ENCODE measurements around the gene NUP107. TPM values are rescaled to one million over a fixed set of nuclear protein-coding genes. Genes with fewer than 3 reads are reported as not detected.
A peak's percentile ranks its signal among the peaks of the same experiment; 100 is the strongest.
"Not testable (repeated sequence)": the region's sequence is repeated elsewhere in the genome, so short reads cannot be mapped to it uniquely, and the experiment has no call there.

Gene NUP107
- total RNA-seq, 2 experiments from 2014 or later: 156 to 158 TPM

DNA sequence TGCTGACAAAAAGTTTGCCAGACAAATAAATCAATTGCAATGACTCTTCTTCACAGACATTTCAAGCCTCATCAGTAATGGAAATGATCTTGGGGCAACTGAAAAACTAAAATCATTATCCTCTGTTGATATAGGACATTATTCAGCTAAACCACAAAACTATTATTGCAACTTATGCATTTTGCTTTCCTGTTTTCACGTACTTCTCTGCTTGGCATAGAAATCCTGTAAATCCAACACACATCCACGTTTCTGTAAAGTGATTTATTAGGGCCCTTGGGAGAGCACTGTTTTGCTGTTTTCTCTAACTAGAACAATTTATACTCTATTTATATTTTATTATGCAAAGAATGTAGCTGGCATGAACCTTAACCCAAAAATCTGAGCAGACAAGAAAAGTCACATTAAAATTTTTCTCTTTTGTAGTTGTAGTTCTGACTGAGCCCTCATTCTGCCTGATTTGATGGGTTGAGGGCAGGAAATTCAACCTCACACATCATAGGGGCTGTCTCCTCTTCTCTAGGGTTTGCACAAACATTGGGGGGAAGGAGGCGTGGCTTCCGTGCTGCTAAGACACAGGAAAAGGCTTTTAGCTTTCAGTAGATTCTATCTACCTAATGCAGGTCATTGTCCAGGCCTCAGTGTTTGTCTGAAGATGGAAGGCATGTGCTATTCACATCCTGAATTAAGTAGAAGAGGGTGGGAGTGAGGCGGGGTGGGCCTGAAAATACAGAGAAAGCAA lies 11.5 kb upstream of the NUP107 start:
- H3K4me1 Mint-ChIP-seq: peaks cover 59% of the 10 kb centered on the region
- H3K9me3 Mint-ChIP-seq: peaks cover 3% of the 10 kb centered on the region
- peak overlapping the region; percentile 82 for H3K27ac Mint-ChIP-seq
- peaks cover 5% of the 10 kb centered on the region for H3K36me3 Mint-ChIP-seq
- peak; percentile 70 for DNase-seq
- no peaks in the 10 kb centered on the region for H3K27me3 Mint-ChIP-seq
- peak overlapping the region; percentile 49 for H3K4me3 Mint-ChIP-seq

DNA sequence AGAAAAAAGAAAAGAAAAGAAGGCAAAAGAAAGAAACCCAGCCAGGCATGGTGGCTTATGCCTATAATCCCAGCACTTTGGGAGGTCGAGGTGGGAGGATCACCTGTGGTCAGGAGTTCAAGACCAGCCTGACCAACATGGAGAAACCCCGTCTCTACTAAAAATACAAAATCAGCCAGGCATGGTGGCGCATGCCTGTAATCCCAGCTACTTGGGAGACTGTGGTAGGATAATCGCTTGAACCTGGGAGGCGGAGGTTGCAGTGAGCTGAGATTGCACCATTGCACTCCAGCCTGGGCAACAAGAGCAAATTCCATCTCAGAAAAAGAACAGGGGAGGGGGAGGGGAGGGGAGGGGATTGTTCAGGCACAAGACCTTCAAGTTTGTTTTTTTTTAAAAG lies 9.9 kb upstream of the NUP107 start:
- not testable (repeated sequence) for DNase-seq, H3K4me3 Mint-ChIP-seq, H3K36me3 Mint-ChIP-seq, H3K27me3 Mint-ChIP-seq, H3K9me3 Mint-ChIP-seq
- H3K27ac Mint-ChIP-seq: peak overlapping the region; percentile 81
- peaks cover 57% of the 10 kb centered on the region for H3K4me1 Mint-ChIP-seq

DNA sequence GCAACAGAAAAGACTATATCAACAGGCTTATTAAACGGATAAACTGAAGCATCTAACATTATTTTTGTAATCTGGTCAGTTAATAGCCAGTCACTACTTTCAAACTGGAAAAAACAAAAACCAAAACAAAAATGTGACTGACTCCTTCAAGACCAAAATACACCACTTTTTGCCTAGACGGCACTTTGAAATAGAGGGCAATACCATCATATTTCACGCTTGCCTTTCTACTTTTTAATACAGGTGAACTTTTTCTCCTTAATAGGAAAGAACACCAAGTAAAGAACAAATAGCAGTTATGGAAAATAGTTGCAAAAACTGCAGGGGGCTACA lies 550 bp upstream of the NUP107 start:
- Mint-ChIP-seq H3K4me3 (peak overlapping the region; percentile 93), H3K4me1 (peaks cover 36% of the 10 kb centered on the region), H3K9me3 (no peaks in the 10 kb centered on the region), H3K27ac (peak overlapping the region; percentile 95), H3K27me3 (no peaks in the 10 kb centered on the region), H3K36me3 (peaks cover 12% of the 10 kb centered on the region)
- no peak for DNase-seq

DNA sequence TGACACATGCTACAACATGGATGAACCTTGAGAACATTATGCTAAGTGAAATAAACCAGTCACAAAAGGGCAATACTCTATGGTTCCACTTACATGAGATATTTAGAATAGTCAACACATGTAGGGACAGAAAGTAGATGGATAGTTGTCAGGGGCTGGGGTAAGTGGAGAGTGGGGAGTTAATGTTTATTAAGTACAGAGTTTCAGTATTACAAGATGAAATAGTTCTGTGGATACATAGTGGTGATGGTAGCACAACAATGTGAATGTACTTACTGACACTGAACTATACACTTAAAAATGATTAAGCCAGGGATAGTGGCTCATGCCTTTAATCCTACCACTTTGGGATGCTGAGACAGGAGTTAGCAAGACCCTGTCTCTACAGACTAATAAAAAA lies 8.7 kb downstream of the NUP107 start:
- Mint-ChIP-seq H3K36me3 (peaks cover 46% of the 10 kb centered on the region), H3K4me1 (no peaks in the 10 kb centered on the region), H3K27me3 (no peaks in the 10 kb centered on the region), H3K4me3 (no peak overlapping the region), H3K9me3 (no peaks in the 10 kb centered on the region), H3K27ac (no peak overlapping the region)
- no peak for DNase-seq

DNA sequence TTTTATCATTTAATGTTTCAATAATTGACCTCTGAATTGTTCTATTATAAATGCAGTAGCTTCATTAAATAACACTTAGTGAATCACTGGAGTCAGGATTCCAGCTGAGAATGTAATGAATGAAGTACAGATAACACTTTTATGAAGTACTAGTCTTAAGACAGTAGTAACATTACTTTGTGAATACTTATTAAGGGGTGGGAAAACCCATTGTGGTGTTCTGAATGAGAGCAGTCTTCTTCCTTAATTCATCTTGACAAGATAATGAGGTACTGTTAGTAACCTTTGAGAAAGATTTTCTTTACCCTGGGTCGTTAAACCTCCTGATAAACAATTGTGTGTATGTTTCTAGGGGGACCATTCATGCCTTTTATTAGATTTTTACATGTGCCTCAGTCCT lies 12.7 kb downstream of the NUP107 start:
- no peak overlapping the region for H3K4me3 Mint-ChIP-seq
- H3K27ac Mint-ChIP-seq: no peak overlapping the region
- H3K9me3 Mint-ChIP-seq: no peaks in the 10 kb centered on the region
- H3K4me1 Mint-ChIP-seq: no peaks in the 10 kb centered on the region
- no peaks in the 10 kb centered on the region for H3K27me3 Mint-ChIP-seq
- H3K36me3 Mint-ChIP-seq: peaks cover 39% of the 10 kb centered on the region
- DNase-seq: no peak

DNA sequence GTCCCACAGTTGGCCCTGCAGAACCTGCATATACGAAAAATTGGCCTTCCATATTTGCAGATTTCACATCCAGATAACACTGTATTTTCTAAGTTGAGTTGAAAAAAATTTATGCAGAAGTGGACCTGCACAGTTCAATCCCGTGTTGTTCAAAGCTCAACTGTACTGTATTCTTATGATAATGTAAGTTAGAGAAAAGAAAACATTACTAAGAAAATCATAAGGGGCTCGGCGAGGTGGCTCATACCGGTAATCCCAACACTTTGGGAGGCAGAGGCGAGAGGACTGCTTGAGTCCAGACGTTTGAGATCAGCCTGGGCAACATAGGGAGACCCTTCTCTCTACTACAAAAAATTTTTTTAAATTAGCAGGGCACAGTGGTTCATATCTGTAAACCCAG lies 41.0 kb downstream of the NUP107 start:
- no peaks in the 10 kb centered on the region for H3K9me3 Mint-ChIP-seq
- H3K4me1 Mint-ChIP-seq: no peaks in the 10 kb centered on the region
- DNase-seq: no peak
- no peak overlapping the region for H3K4me3 Mint-ChIP-seq
- no peak overlapping the region for H3K27ac Mint-ChIP-seq
- H3K36me3 Mint-ChIP-seq: peaks cover 13% of the 10 kb centered on the region
- no peaks in the 10 kb centered on the region for H3K27me3 Mint-ChIP-seq

DNA sequence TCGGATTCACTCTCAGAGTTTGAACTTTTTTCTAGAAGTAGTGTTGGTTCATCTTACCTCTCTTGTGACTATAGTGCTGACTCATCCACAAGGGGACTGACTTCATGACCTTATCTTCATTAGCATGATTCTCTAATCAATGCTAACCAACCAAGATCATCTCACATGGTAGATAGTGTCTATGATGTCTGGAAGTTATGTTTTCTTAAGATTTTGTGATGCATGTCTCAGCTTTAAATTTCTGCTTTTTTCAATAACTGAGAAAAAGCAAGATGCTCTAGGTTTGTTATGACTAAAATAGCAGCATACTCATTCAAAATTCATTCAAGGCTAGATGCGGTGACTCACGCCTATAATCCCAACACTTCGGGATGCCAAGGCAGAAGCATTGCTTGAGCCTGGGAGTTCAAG lies 46.9 kb downstream of the NUP107 start:
- peak overlapping the region; percentile 16 for H3K27ac Mint-ChIP-seq
- DNase-seq: no peak
- H3K4me3 Mint-ChIP-seq: no peak overlapping the region
- H3K9me3 Mint-ChIP-seq: no peaks in the 10 kb centered on the region
- no peaks in the 10 kb centered on the region for H3K4me1 Mint-ChIP-seq
- H3K27me3 Mint-ChIP-seq: no peaks in the 10 kb centered on the region
- H3K36me3 Mint-ChIP-seq: peaks cover 18% of the 10 kb centered on the region

DNA sequence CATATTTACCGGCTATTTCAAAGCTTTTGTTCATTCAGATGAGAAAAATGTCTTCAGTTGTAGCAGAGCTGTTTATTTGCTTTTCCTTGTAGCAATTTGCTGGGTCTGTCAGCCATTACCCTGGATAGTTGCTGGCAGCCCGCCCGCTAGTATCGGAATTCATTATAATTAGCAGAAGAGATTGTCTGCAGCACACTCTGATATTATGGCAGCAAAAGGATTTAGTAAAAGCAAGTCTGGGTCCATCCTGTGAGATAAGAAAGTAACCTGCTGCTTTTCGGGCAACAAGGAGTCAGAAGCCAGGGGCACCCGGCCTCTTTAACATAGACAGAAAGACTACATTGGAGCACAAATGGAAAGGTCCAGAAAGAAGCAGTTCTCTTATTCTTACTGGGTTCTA lies 53.1 kb downstream of the NUP107 start:
- no peak for DNase-seq
- peaks cover 2% of the 10 kb centered on the region for H3K4me1 Mint-ChIP-seq
- peaks cover 14% of the 10 kb centered on the region for H3K36me3 Mint-ChIP-seq
- no peak overlapping the region for H3K4me3 Mint-ChIP-seq
- no peaks in the 10 kb centered on the region for H3K9me3 Mint-ChIP-seq
- H3K27ac Mint-ChIP-seq: no peak overlapping the region
- H3K27me3 Mint-ChIP-seq: no peaks in the 10 kb centered on the region

DNA sequence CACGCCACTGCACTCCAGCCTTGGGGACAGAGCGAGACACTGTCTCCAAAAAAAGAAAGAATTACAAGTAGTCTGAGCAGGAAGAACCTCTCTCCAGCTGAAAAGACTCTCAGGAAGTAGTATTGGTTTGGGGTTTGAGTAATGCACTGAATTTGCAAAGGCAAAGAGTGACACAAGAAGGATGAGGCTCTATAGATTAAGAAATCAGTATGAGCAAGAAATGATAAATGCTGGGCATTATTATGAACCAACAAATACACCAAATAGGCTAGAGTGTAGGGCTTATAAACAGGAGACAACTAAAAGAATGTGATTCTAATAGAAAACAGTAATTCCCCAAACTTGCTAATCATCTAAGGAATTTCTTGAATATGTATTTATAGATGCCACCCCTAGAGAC lies 56.6 kb downstream of the NUP107 start:
- peaks cover 19% of the 10 kb centered on the region for H3K4me1 Mint-ChIP-seq
- no peak for DNase-seq
- H3K27me3 Mint-ChIP-seq: no peaks in the 10 kb centered on the region
- no peaks in the 10 kb centered on the region for H3K9me3 Mint-ChIP-seq
- peak overlapping the region; percentile 7 for H3K27ac Mint-ChIP-seq
- no peak overlapping the region for H3K4me3 Mint-ChIP-seq
- peaks cover 19% of the 10 kb centered on the region for H3K36me3 Mint-ChIP-seq

DNA sequence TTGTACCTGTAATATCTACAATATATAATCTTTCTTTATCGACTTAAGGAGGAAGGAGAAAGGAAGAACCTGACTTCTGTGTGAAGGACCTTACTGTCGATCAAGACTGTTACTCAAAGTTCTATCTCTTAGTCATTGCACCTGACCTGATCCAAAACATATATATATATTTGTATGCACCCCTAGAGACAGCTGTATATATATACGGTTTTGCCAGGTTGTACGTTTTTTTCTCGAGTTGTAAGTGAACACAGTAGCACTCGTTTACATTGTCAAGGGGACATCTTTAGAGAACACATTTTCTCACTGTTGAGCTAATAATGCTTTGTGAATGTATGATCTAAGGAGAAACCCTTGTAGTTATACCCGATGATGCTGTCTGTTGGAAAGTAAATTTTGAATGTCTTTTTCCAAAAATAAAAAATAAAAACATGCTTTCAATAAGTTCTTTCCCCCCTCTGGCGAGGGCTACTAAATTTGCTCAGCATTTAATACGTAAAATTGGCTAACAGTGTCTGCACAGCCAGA lies 58.7 kb downstream of the NUP107 start:
- Mint-ChIP-seq H3K4me1 (peaks cover 29% of the 10 kb centered on the region), H3K27ac (peak overlapping the region; percentile 95), H3K36me3 (peaks cover 22% of the 10 kb centered on the region), H3K9me3 (no peaks in the 10 kb centered on the region), H3K27me3 (no peaks in the 10 kb centered on the region), H3K4me3 (peak overlapping the region; percentile 87)
- no peak for DNase-seq

DNA sequence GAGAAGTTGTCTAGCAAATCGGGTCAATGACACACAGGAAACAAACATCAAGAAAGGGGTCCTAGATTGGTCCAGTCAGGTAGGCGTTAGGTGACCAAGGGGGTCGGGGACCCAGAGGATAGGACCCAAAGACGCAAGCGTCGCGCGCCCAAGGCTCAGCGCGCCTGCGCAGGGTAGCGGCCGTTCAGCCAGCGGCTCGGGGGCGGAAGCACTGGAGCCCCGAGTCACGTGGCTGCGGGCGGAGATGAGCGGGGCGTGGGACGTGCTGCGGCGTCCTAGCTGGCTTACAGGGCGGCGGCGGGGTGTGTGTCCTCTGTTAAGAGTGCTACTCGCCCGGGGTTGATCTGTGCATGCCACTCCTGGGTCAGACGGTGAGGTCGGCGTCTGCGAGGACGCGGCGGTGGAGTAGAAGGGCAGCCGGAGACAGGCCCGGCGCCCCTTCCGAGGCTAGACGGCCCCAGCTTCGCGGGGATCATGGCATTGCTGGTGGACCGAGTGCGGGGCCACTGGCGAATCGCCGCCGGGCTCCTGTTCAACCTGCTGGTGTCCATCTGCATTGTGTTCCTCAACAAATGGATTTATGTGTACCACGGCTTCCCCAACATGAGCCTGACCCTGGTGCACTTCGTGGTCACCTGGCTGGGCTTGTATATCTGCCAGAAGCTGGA lies 59.3 kb downstream of the NUP107 start, which contains the start of gene SLC35E3:
SLC35E3 (plus strand) TSS at position 273 of the 668 bp plus-strand sequence; CDS start at position 475, 202 bp downstream.
- peaks cover 24% of the 10 kb centered on the region for H3K36me3 Mint-ChIP-seq
- H3K4me3 Mint-ChIP-seq: peak within 1 kb of the TSS; percentile 87
- DNase-seq: peak; percentile 94
- H3K9me3 Mint-ChIP-seq: no peaks in the 10 kb centered on the region
- peak within 1 kb of the TSS; percentile 95 for H3K27ac Mint-ChIP-seq
- no peaks in the 10 kb centered on the region for H3K27me3 Mint-ChIP-seq
- H3K4me1 Mint-ChIP-seq: peaks cover 29% of the 10 kb centered on the region

DNA sequence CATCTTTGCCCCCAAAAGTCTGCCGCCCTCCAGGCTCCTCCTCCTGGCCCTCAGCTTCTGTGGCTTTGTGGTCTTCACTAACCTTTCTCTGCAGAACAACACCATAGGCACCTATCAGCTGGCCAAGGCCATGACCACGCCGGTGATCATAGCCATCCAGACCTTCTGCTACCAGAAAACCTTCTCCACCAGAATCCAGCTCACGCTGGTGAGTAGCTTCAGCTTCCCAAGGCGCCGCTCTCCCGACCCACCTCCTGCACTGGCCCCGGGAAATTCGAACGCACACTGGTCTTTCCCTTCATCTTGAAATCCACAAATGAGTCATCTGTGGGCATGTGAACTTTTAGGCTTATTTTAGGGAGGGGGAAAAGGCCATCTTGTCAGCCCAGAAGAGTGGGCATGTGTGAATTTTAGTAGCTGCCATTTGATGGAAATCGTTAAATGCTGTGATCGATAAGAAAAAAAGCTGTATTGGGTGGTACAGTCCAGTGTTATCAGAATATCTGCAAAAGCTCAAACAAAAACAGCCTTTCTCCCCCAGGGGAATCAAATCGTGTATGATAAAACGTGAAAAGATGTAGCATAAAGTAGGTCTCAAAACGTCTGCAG lies 59.9 kb downstream of the NUP107 start:
- peak overlapping the region; percentile 95 for H3K27ac Mint-ChIP-seq
- H3K4me1 Mint-ChIP-seq: peaks cover 29% of the 10 kb centered on the region
- H3K9me3 Mint-ChIP-seq: no peaks in the 10 kb centered on the region
- peak overlapping the region; percentile 87 for H3K4me3 Mint-ChIP-seq
- H3K27me3 Mint-ChIP-seq: no peaks in the 10 kb centered on the region
- H3K36me3 Mint-ChIP-seq: peaks cover 26% of the 10 kb centered on the region
- DNase-seq: peak; percentile 42

DNA sequence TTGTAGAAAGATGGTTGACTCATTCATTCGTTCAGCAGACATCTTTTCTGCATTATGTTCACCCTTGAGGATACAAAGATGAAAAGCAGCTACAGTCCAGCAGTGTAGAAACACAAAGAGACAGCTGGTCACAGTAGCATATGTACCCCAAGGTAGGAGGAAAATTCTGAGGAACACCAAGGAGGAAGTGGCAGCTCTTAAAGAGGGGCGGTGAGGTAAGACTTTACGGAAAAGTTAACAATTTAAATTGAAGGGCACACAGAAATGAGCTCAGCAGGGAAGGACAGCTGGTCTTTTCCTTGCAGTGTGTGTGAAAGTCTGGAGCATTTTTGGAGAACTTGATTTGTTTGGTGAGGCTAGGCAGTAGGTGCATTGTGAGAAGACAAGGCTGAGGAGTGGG lies 62.7 kb downstream of the NUP107 start:
- peaks cover 26% of the 10 kb centered on the region for H3K4me1 Mint-ChIP-seq
- no peaks in the 10 kb centered on the region for H3K27me3 Mint-ChIP-seq
- no peak overlapping the region for H3K27ac Mint-ChIP-seq
- H3K36me3 Mint-ChIP-seq: peaks cover 34% of the 10 kb centered on the region
- no peak overlapping the region for H3K4me3 Mint-ChIP-seq
- no peak for DNase-seq
- H3K9me3 Mint-ChIP-seq: no peaks in the 10 kb centered on the region

DNA sequence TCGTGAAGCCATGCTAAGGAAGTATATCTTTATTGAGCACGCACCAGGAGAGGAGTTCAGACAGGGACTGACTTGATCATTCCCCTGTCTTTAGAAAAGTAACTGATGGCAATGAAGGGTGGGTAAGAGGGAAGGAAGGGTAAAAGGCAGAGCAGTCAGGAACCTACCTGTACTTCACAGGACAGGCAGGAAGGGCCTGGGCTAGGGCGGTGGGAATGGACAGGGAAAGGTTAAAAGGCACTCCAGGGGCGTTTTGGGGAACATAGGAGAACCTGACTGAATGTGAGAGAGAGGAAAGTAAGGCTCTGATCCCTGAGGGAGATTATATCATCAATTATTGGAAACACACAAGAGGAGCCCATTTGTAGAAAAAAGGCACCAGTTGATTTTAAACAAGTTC lies 63.1 kb downstream of the NUP107 start:
- Mint-ChIP-seq H3K27me3 (no peaks in the 10 kb centered on the region), H3K4me3 (no peak overlapping the region), H3K27ac (no peak overlapping the region), H3K4me1 (peaks cover 26% of the 10 kb centered on the region), H3K9me3 (no peaks in the 10 kb centered on the region), H3K36me3 (peaks cover 38% of the 10 kb centered on the region)
- no peak for DNase-seq

DNA sequence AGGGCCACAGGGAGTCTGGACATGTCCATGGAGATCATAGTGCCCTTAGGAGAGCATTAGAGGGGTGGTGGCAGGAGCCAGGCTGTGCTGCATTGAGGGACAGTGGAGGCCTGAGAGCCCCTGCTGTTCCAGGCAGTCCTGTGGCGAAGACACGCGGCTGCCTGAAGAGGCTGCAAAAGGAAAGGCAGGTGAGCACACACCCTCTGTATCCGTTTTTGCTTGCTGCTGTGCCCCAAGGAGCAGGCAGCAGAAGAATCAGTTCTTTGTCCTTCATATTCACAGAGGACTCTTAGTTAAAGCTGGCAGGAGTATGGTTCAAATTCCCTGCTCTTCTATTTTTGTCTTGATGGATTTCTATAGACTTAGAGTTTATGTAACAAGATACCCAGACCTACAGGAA lies 63.7 kb downstream of the NUP107 start:
- Mint-ChIP-seq H3K4me1 (peaks cover 25% of the 10 kb centered on the region), H3K36me3 (peaks cover 39% of the 10 kb centered on the region), H3K27ac (no peak overlapping the region), H3K27me3 (no peaks in the 10 kb centered on the region), H3K4me3 (no peak overlapping the region), H3K9me3 (no peaks in the 10 kb centered on the region)
- no peak for DNase-seq
